Activated CD8-positive, alpha-beta memory T cell treated with anti-CD3 and anti-CD28 coated beads for 36 hours (primary cell): ENCODE measurements around the gene ACOXL. TPM values are rescaled to one million over a fixed set of nuclear protein-coding genes. Genes with fewer than 3 reads are reported as not detected.
"Not testable (repeated sequence)": the region's sequence is repeated elsewhere in the genome, so short reads cannot be mapped to it uniquely, and the experiment has no call there.

Experiments
- CTCF ChIA-PET: fragments of 350-600 bp; sonication (Branson Sonifier 250); formaldehyde crosslinking; loops from one replicate; lab custom pipeline; 2021; ENCODE audit warnings: antibody characterized with exemption; lab: Charles Lee
- POLR2A ChIA-PET: fragments of 350-600 bp; sonication (Branson Sonifier 250); formaldehyde crosslinking; loops from one replicate; lab custom pipeline; 2021; ENCODE audit warnings: antibody characterized with exemption; lab: Charles Lee
- total RNA-seq, 2 experiments: library from RNA; stranded (reverse); gene quantifications; one replicate each; pipeline ENCODE4 v1.2.3, GENCODE V29; 2021

Gene ACOXL
- total RNA-seq, 2 experiments from 2014 or later: 0.23 to 0.30 TPM

GRCh38 chr2:111028720-111029119 is 296.3 kb downstream of the ACOXL start:
- ChIA-PET POLR2A (no interaction called here), CTCF (no interaction called here)

DNA sequence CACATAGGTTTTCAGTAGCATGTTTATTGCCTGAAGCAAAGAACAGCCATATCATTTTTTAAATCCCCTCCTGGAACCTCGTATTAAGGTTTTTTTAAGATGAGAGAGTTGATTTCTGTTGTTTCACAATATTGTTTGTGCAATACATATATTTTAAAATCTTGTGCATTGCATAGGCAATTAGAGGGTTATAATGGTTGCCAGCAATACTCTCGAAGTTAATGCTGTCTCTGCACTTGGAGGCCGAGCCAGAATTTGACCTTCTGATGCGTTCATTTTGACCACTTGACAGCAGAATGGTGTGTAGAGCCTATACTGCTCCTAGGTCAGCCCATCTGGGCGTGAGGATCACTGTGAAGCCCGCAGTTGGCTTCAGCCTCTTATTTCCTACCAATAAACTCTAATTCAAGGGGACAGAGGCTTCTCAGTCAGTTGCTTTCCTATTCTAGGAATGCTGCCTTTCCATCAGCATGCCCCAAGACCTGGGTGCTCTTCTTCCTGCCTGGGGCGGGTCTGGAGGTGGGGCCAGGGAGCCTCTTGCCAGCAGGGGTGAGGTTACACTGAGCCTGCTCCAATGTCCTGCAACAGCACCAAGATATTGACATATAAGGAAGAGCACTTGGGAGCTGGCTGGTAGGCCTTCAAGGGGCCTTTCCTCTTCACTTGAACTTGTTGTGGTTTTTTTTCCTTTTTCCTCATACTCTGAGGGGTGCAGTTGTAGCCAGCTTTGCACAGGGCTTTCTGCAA is 297.0 kb downstream of the ACOXL start:
- ChIA-PET POLR2A (interaction anchor here (0.7 kb wide), 1 partner anchor 177 kb away, joined by 3 read pairs; no protein-coding TSS in a partner anchor), CTCF (no interaction called here)

- CTCF ChIA-PET: interaction anchor here (0.7 kb wide), 2 partner anchors 632 to 1599 kb away, joined by 3 read pairs; no protein-coding TSS in a partner anchor
- POLR2A ChIA-PET: no interaction called here
Observed at GRCh38 chr2:111030260-111030891, 298.0 kb downstream of the ACOXL start.

GRCh38 chr2:111030945-111031344 is 298.6 kb downstream of the ACOXL start:
- POLR2A ChIA-PET: no interaction called here
- CTCF ChIA-PET: interaction anchor here (0.7 kb wide), 2 partner anchors 632 to 1598 kb away, joined by 3 read pairs; no protein-coding TSS in a partner anchor

GRCh38 chr2:111031546-111032478 is 299.4 kb downstream of the ACOXL start:
- ChIA-PET CTCF (no interaction called here), POLR2A (no interaction called here)

- POLR2A ChIA-PET: no interaction called here
- CTCF ChIA-PET: no interaction called here
Observed at GRCh38 chr2:111032721-111033429, 300.5 kb downstream of the ACOXL start.

GRCh38 chr2:111034146-111034545 is 301.8 kb downstream of the ACOXL start:
- ChIA-PET CTCF (no interaction called here), POLR2A (no interaction called here)

DNA sequence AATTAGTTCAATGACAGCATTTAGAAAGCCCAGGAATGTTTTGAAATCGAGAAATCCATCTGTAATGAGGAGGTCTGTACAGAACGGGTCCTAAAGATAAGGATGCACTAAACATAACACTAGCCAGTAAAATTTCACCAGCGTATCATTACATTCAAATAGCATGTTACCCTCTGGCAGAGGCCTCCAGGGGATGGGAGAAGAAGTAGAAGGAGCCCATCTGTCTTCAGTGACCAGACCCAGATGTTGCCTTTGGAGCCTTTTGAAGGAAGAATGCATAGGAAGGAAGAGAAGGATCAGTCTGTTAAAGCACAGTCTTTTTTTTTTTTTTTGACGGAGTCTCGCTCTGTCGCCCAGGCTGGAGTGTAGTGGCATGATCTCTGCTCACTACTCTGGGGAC is 302.2 kb downstream of the ACOXL start:
- CTCF ChIA-PET: no interaction called here

DNA sequence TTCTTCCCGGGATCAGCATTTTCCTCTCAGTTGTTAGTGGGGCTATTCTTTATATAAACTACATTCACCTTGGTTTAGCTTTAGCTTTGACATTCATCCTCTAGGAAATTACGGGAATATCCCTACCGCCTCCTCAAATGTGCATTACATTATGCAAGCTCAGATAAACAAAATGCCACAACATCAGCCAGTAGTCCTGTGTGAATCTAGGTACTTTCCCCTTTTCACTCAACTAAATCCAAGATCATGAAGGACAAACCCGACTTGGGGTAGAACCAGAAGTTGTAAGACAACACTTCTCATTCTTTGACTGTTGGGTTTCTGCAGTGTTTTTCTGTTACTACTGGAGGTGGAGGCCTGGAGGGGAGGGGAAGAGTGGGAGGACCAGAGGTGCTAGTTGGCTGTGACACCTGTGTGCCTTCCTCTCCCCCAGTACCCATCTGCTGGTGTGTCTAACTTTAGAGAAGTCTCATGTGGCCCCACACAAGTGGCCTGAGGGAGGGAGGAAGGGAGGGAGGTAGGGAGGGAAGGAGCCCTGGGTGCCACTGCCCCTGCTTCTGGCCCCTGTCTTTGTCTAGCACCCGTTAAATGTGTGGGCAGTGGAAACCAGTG is 303.6 kb downstream of the ACOXL start:
- CTCF ChIA-PET: no interaction called here
- POLR2A ChIA-PET: no interaction called here

More for the DNA sequence above, 302.2 kb downstream of the ACOXL start:
- POLR2A ChIA-PET: no interaction called here

DNA sequence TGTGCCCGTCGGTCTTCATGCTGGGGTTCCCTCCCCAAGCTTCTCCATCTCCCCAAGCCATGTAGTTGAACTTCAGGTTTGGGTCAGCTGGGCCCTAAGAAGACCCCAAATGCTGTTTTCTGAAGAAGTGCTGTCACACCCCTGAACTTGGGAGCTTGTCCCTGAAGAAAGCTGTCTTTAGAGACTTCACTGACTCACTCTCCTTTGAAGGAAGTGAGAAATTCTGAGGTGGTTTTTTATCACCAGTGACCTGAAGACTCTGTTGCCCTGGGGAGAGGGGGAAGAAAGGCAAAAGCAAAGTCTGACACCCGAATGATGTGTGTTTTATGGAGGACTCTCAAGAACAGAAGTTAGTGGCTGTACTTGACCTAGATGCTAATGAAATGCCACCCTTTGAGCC is 304.8 kb downstream of the ACOXL start:
- ChIA-PET CTCF (no interaction called here), POLR2A (no interaction called here)

GRCh38 chr2:111039628-111040383 is 307.4 kb downstream of the ACOXL start:
- CTCF ChIA-PET: interaction anchor here (1.0 kb wide), 1 partner anchor 10 kb away, joined by 3 read pairs; no protein-coding TSS in a partner anchor
- POLR2A ChIA-PET: no interaction called here

DNA sequence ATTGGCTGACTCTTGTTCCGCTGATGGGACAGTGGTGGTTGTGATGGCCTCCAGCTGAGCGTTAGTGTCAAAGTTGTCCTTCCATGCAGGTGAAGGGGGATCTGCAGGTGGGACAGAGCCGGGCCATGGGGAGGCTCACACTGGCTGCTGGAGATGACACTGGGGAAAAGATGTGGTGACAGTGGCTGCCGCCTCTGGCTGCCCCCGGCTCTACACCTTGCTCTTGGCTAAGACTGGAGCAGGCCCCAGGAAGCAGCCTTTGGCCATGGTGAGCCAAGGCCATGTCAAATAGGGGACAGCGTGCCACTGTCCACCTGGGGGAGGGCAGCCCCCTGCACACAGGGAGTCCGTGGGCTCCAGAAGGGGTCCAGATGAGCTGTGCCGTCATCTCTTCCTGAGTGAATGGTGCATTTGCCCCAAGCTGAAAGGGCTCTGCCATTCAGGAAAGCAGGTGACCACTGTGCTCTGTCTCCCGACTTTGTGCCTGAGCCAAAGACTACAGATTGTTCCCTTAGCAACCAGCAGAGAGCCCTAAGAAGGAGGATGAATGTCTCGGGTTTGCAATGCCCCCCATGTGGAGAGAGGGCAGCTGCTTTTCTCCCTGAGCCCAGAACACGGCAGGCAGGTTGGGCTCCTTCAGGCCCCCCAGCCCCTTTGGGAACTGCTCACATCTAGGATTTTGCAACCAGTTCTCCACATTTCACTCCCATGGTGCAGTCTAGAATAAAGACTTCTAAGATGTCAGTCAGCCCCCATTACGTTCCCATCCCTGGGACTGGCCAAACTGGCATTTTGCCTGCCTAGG is 309.2 kb downstream of the ACOXL start:
- CTCF ChIA-PET: no interaction called here
- POLR2A ChIA-PET: no interaction called here

- CTCF ChIA-PET: no interaction called here
- POLR2A ChIA-PET: no interaction called here
Observed at GRCh38 chr2:111042261-111042660, 309.9 kb downstream of the ACOXL start.

- CTCF ChIA-PET: no interaction called here
- POLR2A ChIA-PET: interaction anchor here (0.6 to 0.7 kb wide), 3 partner anchors 69 to 841 kb away, joined by 3 to 6 read pairs (median 3); no protein-coding TSS in a partner anchor
Observed at GRCh38 chr2:111042772-111043771, 310.7 kb downstream of the ACOXL start.

GRCh38 chr2:111044066-111044465 is 311.7 kb downstream of the ACOXL start:
- CTCF ChIA-PET: no interaction called here
- POLR2A ChIA-PET: interaction anchor here (0.6 to 0.7 kb wide), 3 partner anchors 68 to 840 kb away, joined by 3 to 6 read pairs (median 3); no protein-coding TSS in a partner anchor

GRCh38 chr2:111045236-111045635 is 312.9 kb downstream of the ACOXL start:
- POLR2A ChIA-PET: interaction anchor here (0.5 kb wide), 1 partner anchor 199 kb away, joined by 3 read pairs; no protein-coding TSS in a partner anchor

More at GRCh38 chr2:111045236-111045635, 312.9 kb downstream of the ACOXL start:
- CTCF ChIA-PET: not testable (repeated sequence)
